K562 (cell line): Measurements from ENCODE around the gene COPS6. TPM values are rescaled to one million over a fixed set of nuclear protein-coding genes. Genes with fewer than 3 reads are reported as not detected.

Experiments
- ATAC-seq: fragments of 200-7000 bp; cut with Tn5 transposase; 3 replicates; pipeline ENCODE4 v1.9.1; 2020; ENCODE audit warnings: moderate library complexity
- BruUV-seq: library from RNA; stranded (reverse); fragments of 400-500 nt; replicated peaks from 2 replicates; lab custom pipeline; 2021; lab: Mats Ljungman, UMichigan
- CTCF ChIA-PET: fragments of 300-600 bp; formaldehyde crosslinking; extraction: SDS; loops from one replicate; lab custom pipeline; 2021; ENCODE audit warnings: low intra/inter-chr PET ratio; lab: Yijun Ruan, JAX
- POLR2A ChIA-PET: fragments of 300-600, 350-650 bp; sonication (Branson Sonifier 250); formaldehyde crosslinking; extraction: SDS; loops from one replicate; lab custom pipeline; 2021; ENCODE audit warnings: antibody characterized with exemption, inconsistent platforms; lab: Yijun Ruan, JAX
- DNase-seq, 4 experiments: peaks; one replicate each; pipeline versions ENCODE4 v3.0.0 to v3.0.0-alpha.2; 2011 to 2018; ENCODE audit warnings: low spot score in 3 of 4, mixed read lengths in 3 of 4; ENCODE audit errors: extremely low read depth in 1 of 4
- FAIRE-seq: peaks from 2 replicates; lab custom pipeline; 2011; peaks lifted over from hg19 to GRCh38; lab: Jason Lieb, UNC
- H2AFZ ChIP-seq: 2 replicates; pipeline ENCODE4 v1.6.0; 2011; ENCODE audit warnings: low read depth, low read length, control low read depth, inconsistent platforms
- H3K27ac ChIP-seq: fragments of 200-600 bp; 3 replicates; pipeline ENCODE4 v1.8.0; 2011; ENCODE audit warnings: low read depth, mild to moderate bottlenecking, control low read depth, inconsistent platforms, low read length, moderate library complexity, mixed read lengths; ENCODE audit errors: extremely low read depth
- H3K27me3 ChIP-seq, 2 experiments: fragments of 300-600 bp in 1 of 2; 2 replicates in 1 of 2; 3 replicates in 1 of 2; pipeline versions ENCODE4 v1.6.0 to v1.8.0; 2011; ENCODE audit warnings: inconsistent platforms in 2 of 2, low read length in 2 of 2, mild to moderate bottlenecking in 1 of 2, mixed read lengths in 1 of 2, moderate library complexity in 1 of 2; ENCODE audit not compliant: control insufficient read depth in 2 of 2, insufficient read depth in 2 of 2
- H3K36me3 ChIP-seq: fragments of 300-600 bp; 3 replicates; pipeline ENCODE4 v1.8.0; 2011; ENCODE audit warnings: mild to moderate bottlenecking, low read length, inconsistent platforms; ENCODE audit not compliant: control insufficient read depth, insufficient read depth
- H3K4me1 ChIP-seq, 2 experiments: fragments of 200-600 bp in 1 of 2; replicated peaks in 1 of 2; 2 replicates in 1 of 2; 3 replicates in 1 of 2; pipeline versions ENCODE4 v1.5.1 to v1.8.0; 2011; ENCODE audit warnings: inconsistent platforms in 2 of 2, low read length in 2 of 2, mild to moderate bottlenecking in 1 of 2, mixed read lengths in 1 of 2, moderate library complexity in 1 of 2; ENCODE audit not compliant: control insufficient read depth in 2 of 2, insufficient read depth in 2 of 2
- H3K4me2 ChIP-seq: 2 replicates; pipeline ENCODE4 v1.6.1; 2011; ENCODE audit warnings: low read length, control low read depth, inconsistent platforms, mixed read lengths; ENCODE audit not compliant: insufficient read depth
- H3K4me3 ChIP-seq: fragments of 200-600 bp; sonication (generic), shearing (Covaris generic); 2 replicates; pipeline ENCODE4 v1.5.1; 2016; ENCODE audit warnings: control low read depth, inconsistent platforms
- H3K79me2 ChIP-seq: fragments of 200-600 bp; 3 replicates; pipeline ENCODE4 v1.8.0; 2011; ENCODE audit warnings: low read length, inconsistent platforms; ENCODE audit not compliant: control insufficient read depth, insufficient read depth
- H3K9ac ChIP-seq, 2 experiments: 2 replicates each; pipeline versions ENCODE4 v1.6.0 to v1.6.1; 2011; ENCODE audit warnings: low read depth in 2 of 2, low read length in 2 of 2, control low read depth in 1 of 2, inconsistent platforms in 1 of 2, mild to moderate bottlenecking in 1 of 2, mixed read lengths in 1 of 2; ENCODE audit not compliant: insufficient read depth in 1 of 2
- H3K9me1 ChIP-seq: one replicate; pipeline ENCODE4 v1.6.0; 2011; ENCODE audit warnings: inconsistent platforms, mild to moderate bottlenecking, low read length, moderate library complexity; ENCODE audit not compliant: control insufficient read depth, insufficient read depth
- H3K9me3 ChIP-seq: replicated peaks from 2 replicates; pipeline ENCODE4 v1.5.1; 2011; ENCODE audit warnings: low read depth, low read length, inconsistent platforms; ENCODE audit not compliant: control insufficient read depth, insufficient read depth
- H4K20me1 ChIP-seq: replicated peaks from 2 replicates; pipeline ENCODE4 v1.6.1; 2011; ENCODE audit warnings: low read length, inconsistent platforms, mixed read lengths; ENCODE audit not compliant: control insufficient read depth, insufficient read depth
- POLR2G ChIP-seq: fragments of 200-400 bp; formaldehyde crosslinking; IDR thresholded peaks from 2 replicates; pipeline ENCODE4 v1.6.1; 2017; ENCODE audit warnings: low read depth, mild to moderate bottlenecking, antibody characterized with exemption, low read length, moderate library complexity
- ZNF121 ChIP-seq: sonication (generic); formaldehyde crosslinking; conservative IDR thresholded peaks from 2 replicates; pipeline ENCODE4 v1.8.0; 2022; ENCODE audit warnings: missing genetic modification reagents
- WGBS: fragments of 100-300 bp; shearing (Covaris generic); methylation state at CpG from one replicate; pipeline ENCODE4 v1.1.6; 2016; ENCODE audit warnings: low coverage, mixed read lengths; ENCODE audit not compliant: insufficient coverage; ENCODE audit errors: missing lambda C conversion rate; 5-methylcytosine and 5-hydroxymethylcytosine counted together
- in situ Hi-C: fragments of 300-500 bp; cut with MboI; formaldehyde crosslinking; loops from 4 replicates; pipeline ENCODE4 v1.15.0; 2018; ENCODE audit warnings: inconsistent platforms, mixed read lengths
- intact Hi-C: fragments of 100-400 bp; cut with micrococcal nuclease; formaldehyde crosslinking; loops from 2 replicates; pipeline ENCODE4 v1.14.2; 2022
- polyA plus RNA-seq, 8 experiments: library from polyadenylated mRNA; depleted of rRNA in 4 of 8; stranded (reverse) in 5 of 8; unstranded in 3 of 8; fragments of >200 nt; fragmentation: Nextera tagmentation in 2 of 8; fragmentation: Illumina TruSeq in 1 of 8; extraction: Ambion mirVana in 2 of 8; extraction: Trizol in 1 of 8; gene quantifications; 2 replicates each; pipeline versions ENCODE4 v1.2.1 to v1.2.3, GENCODE V29; 2011 to 2014; ENCODE audit warnings: inconsistent platforms in 1 of 8, missing spikeins in 1 of 8
- total RNA-seq, 7 experiments: library from RNA; depleted of rRNA in 6 of 7; stranded (reverse); fragments of >200 nt in 6 of 7; fragmentation: Illumina TruSeq in 2 of 7; extraction: Trizol in 2 of 7; gene quantifications; 2 replicates each; pipeline versions ENCODE4 v1.2.1 to v1.2.3, GENCODE V29; 2011 to 2021; ENCODE audit warnings: low replicate concordance in 1 of 7
- TF ChIP-seq, protein P1 (sequence below), 2 experiments: IDR thresholded peaks in 1 of 2; conservative IDR thresholded peaks in 1 of 2; 2 replicates each; pipeline ENCODE4 v1.6.1; 2016; ENCODE audit warnings: low read depth in 2 of 2, mild to moderate bottlenecking in 1 of 2, missing compliant biosample characterization in 1 of 2, missing genetic modification characterization in 1 of 2, moderate library complexity in 1 of 2
- TF ChIP-seq, protein P2 (sequence below): fragments of 250-450 bp; sonication (Bioruptor Pico); IDR thresholded peaks from 2 replicates; pipeline ENCODE4 v1.4.0; 2020; ENCODE audit warnings: mild to moderate bottlenecking, moderate library complexity
- TF ChIP-seq, protein P3 (sequence below): fragments of 250-450 bp; sonication (Bioruptor Pico); IDR thresholded peaks from 2 replicates; pipeline ENCODE4 v1.8.0; 2021; ENCODE audit warnings: moderate library complexity, mild to moderate bottlenecking, inconsistent platforms
- TF ChIP-seq, protein P4 (sequence below): sonication (generic); formaldehyde crosslinking; IDR thresholded peaks from 2 replicates; pipeline ENCODE4 v1.8.1; 2023; ENCODE audit warnings: mild to moderate bottlenecking, missing genetic modification reagents

COPS6 gene
- total and polyA plus RNA-seq, 9 of the 15 experiments (the other 6 are each of a cell fraction or from before 2014, with no cell fraction given): 63.0 to 331 (median 168) TPM

DNA sequence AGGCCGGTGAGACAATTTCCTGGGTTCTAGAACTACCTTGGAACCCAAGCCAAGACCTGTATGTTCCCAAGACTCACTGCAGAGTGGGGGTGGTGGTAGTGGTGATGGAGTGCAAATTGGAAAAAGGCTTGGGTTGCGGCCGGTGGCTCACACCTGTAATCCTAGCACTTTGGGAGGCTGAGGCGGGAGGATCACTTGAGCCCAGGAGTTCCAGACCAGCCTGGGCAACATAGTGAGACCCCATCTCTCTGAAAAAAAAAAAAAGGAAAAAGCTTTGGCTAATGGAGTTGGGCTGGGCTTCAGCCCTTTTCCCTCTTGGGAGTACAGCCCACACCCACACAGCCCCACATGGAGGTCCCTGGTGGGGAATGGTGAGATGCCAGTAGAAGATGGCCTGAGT is 16.8 kb downstream of the COPS6 start:
- TF ChIP-seq POLR2G (0 out of 2 replicates have a peak, but pooled peaks have one; percentile 8), ZNF121 (peak; percentile 70)
- TF ChIP-seq, protein P1, sequence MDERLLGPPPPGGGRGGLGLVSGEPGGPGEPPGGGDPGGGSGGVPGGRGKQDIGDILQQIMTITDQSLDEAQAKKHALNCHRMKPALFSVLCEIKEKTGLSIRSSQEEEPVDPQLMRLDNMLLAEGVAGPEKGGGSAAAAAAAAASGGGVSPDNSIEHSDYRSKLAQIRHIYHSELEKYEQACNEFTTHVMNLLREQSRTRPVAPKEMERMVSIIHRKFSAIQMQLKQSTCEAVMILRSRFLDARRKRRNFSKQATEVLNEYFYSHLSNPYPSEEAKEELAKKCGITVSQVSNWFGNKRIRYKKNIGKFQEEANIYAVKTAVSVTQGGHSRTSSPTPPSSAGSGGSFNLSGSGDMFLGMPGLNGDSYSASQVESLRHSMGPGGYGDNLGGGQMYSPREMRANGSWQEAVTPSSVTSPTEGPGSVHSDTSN (CRISPR knock-in tag; IDR thresholded peaks at IDR 0.05; ENCODE audit: low read depth): no peak
- TF ChIP-seq, protein P1 (tag; conservative IDR thresholded peaks at IDR 0.05; ENCODE audit: low read depth): no peak
- TF ChIP-seq, protein P2, sequence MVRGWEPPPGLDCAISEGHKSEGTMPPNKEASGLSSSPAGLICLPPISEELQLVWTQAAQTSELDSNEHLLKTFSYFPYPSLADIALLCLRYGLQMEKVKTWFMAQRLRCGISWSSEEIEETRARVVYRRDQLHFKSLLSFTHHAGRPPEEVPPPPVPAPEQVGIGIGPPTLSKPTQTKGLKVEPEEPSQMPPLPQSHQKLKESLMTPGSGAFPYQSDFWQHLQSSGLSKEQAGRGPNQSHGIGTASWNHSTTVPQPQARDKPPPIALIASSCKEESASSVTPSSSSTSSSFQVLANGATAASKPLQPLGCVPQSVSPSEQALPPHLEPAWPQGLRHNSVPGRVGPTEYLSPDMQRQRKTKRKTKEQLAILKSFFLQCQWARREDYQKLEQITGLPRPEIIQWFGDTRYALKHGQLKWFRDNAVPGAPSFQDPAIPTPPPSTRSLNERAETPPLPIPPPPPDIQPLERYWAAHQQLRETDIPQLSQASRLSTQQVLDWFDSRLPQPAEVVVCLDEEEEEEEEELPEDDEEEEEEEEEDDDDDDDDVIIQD (CRISPR knock-in tag): no peak
- TF ChIP-seq, protein P3, sequence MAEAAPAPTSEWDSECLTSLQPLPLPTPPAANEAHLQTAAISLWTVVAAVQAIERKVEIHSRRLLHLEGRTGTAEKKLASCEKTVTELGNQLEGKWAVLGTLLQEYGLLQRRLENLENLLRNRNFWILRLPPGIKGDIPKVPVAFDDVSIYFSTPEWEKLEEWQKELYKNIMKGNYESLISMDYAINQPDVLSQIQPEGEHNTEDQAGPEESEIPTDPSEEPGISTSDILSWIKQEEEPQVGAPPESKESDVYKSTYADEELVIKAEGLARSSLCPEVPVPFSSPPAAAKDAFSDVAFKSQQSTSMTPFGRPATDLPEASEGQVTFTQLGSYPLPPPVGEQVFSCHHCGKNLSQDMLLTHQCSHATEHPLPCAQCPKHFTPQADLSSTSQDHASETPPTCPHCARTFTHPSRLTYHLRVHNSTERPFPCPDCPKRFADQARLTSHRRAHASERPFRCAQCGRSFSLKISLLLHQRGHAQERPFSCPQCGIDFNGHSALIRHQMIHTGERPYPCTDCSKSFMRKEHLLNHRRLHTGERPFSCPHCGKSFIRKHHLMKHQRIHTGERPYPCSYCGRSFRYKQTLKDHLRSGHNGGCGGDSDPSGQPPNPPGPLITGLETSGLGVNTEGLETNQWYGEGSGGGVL (CRISPR knock-in tag): no peak
- TF ChIP-seq, protein P4, sequence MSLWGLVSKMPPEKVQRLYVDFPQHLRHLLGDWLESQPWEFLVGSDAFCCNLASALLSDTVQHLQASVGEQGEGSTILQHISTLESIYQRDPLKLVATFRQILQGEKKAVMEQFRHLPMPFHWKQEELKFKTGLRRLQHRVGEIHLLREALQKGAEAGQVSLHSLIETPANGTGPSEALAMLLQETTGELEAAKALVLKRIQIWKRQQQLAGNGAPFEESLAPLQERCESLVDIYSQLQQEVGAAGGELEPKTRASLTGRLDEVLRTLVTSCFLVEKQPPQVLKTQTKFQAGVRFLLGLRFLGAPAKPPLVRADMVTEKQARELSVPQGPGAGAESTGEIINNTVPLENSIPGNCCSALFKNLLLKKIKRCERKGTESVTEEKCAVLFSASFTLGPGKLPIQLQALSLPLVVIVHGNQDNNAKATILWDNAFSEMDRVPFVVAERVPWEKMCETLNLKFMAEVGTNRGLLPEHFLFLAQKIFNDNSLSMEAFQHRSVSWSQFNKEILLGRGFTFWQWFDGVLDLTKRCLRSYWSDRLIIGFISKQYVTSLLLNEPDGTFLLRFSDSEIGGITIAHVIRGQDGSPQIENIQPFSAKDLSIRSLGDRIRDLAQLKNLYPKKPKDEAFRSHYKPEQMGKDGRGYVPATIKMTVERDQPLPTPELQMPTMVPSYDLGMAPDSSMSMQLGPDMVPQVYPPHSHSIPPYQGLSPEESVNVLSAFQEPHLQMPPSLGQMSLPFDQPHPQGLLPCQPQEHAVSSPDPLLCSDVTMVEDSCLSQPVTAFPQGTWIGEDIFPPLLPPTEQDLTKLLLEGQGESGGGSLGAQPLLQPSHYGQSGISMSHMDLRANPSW: no peak
- TF ChIP-seq, all 486 proteins: peak for 2
- 93% methylated on average over 4 of the region's 4 CpGs for WGBS
- Histone ChIP-seq H3K9me1 (no peaks in the 10 kb centered on the region), H3K36me3 (peaks cover 61% of the 10 kb centered on the region; the same call in 2 of the 3 replicates), H2AFZ (no peak overlapping the region), H3K79me2 (peaks cover 16% of the 10 kb centered on the region), H3K9me3 (no peaks in the 10 kb centered on the region), H4K20me1 (peaks cover under 1% of the 10 kb centered on the region; the same call in 1 of the 2 replicates), H3K4me3 (no peak overlapping the region), H3K27me3 (no peaks in the 10 kb centered on the region), H3K9ac (peak overlapping the region in 1 of 2 experiments; percentile 15; a peak in 2 of 4 replicates), H3K4me2 (no peak overlapping the region), H3K4me1 (peaks cover 5 to 45% of the 10 kb centered on the region in 2 experiments; a peak in 3 of 5 replicates), H3K27ac (no peak overlapping the region)
- FAIRE-seq (no peak), DNase-seq (no peak), ATAC-seq (no peak)
- CTCF ChIA-PET: no interaction called here
- BruUV-seq: no TSS peak
- POLR2A ChIA-PET: interaction anchor here (0.8 to 1.1 kb wide), 3 partner anchors 14 to 23 kb away, joined by 3 to 7 read pairs (median 3); no protein-coding TSS in a partner anchor
- in situ Hi-C loops: no loop called here
- intact Hi-C loops: no loop called here
